ENCODE results near the gene OGFRL1. TPM values are rescaled to one million over a fixed set of nuclear protein-coding genes. Genes with fewer than 3 reads are reported as not detected.

The OGFRL1 gene
- polyA plus RNA-seq, 4 donors = 16.1 to 27.6 (median 23.0) TPM

DNA sequence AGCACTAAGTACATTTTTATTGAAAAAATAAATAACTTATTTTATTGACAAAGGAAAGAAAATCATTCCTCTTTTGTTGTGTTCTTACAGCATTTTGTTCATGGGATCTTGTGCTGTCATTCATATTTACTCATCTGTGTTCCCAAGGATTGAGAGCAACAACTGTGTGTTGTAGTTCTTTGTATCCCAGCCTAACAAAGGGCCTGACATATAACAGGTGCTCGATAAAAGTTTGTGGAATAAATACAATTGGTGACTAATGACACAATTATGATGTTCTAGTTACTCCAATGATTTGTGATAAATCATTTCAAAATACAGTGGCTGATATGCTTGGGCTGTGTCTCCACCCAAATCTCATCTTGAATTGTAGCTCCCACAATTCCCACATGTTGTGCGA is 7.9 kb upstream of the OGFRL1 start:
- no peak for DNase-seq (ENCODE audit: low read depth in 4 of 4, low spot score in 3 of 4)

DNA sequence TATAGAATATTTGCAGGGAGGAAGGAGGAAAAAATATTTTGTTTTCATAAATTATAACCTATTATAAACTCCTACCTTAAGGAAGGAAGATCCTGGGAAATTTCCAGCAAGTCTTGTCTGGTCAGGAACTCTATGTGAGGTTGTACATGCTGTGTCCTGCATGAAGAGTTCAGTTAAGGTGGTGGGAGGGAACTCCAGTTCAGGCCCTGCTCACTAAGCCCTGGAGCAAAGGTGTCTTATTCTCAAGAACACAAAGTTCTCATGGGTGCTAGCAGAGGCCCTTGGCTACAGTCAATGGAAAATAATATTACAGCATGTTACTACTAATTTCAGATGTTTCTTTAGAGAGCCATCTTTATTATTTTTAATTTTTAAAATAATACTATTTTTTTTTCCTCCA is 3.8 kb upstream of the OGFRL1 start:
- no peak for DNase-seq (ENCODE audit: low read depth in 4 of 4, low spot score in 3 of 4)

DNA sequence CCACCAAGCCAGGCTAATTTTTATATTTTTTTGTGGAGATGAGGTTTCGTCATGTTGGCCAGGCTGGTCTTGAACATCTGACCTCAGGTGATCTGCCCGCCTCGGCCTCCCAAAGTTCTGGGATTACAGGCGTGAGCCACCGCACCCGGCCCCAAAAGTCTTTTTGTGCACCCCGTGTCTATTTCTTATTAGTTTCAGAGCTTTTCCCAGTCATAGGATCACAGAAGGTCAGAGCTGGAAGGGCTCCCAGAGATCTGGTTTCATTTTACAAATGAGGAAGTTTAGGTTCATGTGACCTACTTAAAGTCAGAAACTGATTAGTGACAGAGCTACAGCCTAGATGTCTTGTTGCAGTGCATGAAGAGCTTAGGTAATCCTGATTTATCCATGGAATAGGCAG is 1.6 kb upstream of the OGFRL1 start:
- DNase-seq (ENCODE audit: low read depth in 4 of 4, low spot score in 3 of 4) = no peak

DNA sequence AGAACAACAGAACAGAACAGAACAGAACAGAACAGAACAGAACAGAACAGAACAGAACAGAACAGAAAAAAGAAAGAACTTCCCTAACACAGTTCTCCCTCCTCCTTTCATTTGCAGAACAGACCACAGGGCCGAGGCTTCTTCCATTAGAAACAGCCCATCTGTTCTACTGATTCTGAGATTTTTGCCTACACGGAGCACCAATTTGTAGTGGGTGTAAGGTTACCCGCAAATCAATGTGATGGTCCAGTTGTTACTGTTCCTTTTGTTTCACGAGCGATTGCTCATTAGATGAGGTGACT is 734 bp upstream of the OGFRL1 start:
- no peak for DNase-seq (ENCODE audit: low read depth in 4 of 4, low spot score in 3 of 4)

DNA sequence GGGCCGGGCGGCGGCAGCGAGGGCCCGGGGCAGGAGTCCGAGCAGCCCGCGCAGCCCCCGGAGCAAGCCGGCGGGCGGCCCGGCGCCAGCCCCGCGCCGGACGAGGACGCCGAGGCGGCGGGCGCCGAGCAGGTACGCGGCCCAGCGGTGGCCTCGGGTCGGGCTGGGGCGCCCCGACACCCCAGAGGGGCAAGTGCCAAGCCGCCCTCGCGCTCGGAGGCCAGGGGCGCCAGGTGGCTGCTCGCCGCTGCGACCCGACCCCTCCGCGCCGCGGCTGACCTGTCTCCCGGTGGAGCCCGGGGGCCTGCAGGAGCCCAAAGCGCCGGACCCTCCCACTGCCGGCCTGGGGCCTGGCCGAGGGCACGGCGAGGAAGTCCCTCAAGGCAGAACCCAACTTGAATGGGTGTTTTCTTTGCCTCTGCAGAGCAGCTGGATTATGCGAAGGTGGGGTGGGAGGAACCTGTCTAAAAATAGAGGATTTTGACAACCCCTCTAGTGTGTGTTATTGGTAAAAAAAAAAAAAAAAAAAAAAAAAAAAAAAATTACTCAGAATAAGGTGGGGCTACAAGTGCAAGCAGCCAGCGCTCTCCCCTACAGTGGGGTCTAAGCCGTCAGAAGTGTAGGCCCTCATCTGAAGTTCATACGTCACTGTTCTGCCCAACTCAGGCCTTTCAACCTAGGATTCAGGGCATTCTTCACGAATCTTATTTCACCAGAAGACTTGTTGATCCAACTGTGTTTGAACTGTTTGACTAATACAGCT is 609 bp downstream of the OGFRL1 start:
- DNase-seq (ENCODE audit: low read depth in 4 of 4, low spot score in 3 of 4) = peak in 2 of 4 donors; percentile 10 to 18

DNA sequence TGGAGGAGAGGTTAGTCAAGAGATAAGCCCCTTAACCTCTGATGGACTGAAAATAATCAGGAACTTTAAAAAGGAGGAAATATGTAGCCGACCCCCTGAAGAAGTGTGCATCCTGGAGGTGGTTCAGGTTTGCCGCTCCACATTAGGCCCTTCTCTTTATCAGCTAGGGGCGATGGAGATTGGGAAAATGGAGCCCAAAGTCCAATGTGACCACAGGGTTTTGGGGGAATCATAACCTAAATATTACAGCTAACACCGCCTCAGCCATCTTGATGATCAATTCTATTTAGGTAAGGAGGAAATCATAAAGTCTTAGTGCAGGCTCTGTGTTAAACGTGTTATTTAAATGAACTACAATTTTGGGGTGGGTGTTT is 1.2 kb downstream of the OGFRL1 start:
- DNase-seq (ENCODE audit: low read depth in 4 of 4, low spot score in 3 of 4) = no peak

DNA sequence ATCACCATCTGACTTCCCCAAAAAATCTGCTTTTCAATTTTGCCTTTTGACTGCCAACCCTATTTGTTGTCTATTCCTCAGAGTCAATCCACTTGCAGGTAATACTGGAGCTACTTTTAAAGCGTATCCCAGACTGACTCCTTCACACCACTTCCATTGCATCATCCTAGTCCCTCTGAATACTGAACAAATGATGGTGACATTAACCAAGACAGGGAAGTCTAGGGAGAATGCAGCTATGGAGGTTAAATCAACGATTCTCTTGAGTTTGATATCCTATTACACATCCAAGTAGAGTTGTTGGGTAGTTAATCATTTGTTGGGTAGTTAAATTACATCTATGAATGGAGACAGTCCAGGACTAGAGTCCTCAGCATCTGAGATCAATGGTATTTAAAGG is 2.0 kb downstream of the OGFRL1 start:
- no peak for DNase-seq (ENCODE audit: low read depth in 4 of 4, low spot score in 3 of 4)

DNA sequence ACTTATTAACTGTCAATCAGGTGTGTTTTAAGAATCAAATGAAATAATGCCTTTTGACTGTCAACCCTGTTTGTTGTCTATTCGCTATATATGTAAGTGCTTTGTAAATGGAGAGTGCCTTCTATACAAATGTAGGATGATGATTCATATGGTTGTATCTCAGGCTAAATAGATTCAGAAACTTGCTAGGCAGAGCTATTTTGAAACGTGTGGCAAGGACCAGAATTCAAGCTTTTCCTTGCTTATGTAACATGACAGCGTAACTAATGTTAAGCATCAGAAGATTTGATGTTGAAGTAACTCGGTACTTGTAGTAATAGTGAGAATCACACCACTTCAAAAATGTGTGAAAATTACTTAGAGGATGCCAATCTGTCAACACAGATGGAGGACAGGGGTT is 3.4 kb downstream of the OGFRL1 start:
- no peak for DNase-seq (ENCODE audit: low read depth in 4 of 4, low spot score in 3 of 4)

DNA sequence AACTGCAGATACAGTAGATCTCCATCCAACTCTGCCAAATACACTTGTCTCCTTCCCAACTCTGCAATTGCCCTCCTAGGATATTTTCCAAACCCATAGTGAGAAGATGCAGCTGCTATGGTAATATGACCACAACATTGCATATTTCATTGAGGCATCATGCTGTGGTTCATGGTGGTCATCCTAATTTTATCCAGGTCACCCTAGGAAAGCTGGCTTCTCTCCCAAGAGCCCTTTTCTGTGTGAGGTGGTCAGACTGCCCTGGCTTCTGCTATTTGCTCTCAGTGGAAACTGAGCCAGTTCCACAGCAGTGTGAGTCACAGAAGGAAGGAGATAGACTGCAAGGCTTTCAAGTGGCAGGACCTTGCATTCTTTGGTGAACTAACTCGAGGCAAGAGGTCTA is 5.5 kb downstream of the OGFRL1 start:
- DNase-seq (ENCODE audit: low read depth in 4 of 4, low spot score in 3 of 4) = no peak

DNA sequence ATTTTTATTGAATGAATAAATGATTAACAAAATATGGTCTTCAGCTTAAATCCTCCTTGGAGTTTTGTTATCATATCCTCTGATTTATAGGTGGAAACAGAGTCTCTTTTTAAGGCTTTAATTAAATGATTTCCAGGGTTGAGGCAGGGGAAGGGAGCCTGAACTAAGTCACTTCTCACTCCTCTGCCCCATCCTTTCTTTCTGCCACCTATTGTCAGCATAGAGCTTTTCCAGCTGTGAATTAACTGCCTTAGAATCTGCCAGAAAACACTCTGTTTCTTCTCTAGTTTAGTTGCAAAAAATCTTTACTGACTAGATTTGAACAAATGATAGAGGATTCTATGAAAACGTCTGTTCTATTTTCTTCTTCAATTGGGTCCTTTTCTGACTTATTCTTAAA is 9.8 kb downstream of the OGFRL1 start:
- DNase-seq (ENCODE audit: low read depth in 4 of 4, low spot score in 3 of 4) = no peak

DNA sequence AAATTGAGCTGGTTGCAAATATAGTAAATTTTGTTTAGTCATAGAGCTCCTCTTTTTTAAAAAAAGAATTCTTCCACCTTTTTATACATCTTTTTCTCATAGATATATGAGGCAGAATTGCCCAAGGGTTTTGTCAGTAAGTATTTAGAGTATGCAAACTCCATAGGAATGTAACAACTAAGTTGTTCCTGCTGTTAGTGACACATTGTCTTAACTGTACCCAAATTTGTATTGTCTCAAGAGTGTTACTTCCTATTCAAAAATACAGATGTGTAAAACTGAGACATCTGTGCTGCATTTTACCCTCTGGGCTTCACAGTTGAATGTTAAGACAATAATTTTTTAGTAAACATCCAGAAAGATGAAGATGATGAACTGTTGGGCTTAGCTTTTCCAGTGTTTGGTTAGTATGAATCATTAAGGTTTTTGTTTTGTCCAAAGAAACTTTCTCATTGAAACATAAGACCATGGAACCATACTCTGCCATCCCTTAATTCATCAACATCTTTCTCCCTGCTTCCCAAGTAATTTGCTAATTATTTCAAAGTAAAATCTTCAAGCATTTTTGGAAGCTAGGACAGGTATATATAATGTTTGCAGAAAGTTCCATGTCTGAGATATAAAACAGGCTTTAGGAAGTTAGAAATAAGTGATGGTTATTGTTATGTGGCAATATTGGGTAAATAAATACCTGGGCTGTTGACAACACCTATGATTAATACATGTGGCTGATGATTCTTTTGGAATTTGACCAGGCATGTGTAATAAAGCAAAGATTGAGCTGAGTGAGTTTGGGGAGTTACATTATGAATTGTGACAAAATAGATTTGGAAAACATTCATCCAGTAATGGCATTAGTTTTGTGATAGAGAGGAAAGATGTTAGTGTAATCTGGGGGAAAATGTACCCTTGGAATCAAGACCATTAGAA is 11.2 kb downstream of the OGFRL1 start:
- no peak for DNase-seq (ENCODE audit: low read depth in 4 of 4, low spot score in 3 of 4)

DNA sequence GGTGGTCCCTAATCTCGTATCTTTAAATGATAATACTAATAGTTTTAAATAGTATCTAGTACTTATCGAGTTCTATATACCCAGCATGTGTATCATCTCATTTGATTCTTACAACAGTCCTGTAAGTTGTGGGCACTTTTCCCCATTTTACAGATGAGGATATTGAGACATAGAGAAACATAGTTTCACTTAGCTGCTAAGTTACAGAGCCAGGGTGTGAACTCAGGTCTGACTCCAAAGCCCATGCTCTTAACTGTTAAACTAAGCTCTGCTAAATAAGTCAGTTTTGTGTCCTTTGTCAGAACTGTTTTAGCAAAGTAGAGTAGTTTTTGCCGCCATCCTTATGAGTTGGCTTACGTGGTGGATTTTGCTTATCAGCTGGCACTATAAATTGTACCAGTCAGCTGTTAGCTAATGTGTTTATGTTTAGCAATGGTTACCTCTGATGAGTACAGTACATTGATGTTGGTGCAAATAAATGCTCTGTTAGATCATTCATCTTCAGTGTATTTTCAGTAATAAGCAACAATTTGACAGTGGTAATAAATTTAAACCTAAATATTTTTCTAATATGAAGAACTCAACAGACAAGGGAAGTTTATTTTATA is 12.1 kb downstream of the OGFRL1 start:
- no peak for DNase-seq (ENCODE audit: low read depth in 4 of 4, low spot score in 3 of 4)

DNA sequence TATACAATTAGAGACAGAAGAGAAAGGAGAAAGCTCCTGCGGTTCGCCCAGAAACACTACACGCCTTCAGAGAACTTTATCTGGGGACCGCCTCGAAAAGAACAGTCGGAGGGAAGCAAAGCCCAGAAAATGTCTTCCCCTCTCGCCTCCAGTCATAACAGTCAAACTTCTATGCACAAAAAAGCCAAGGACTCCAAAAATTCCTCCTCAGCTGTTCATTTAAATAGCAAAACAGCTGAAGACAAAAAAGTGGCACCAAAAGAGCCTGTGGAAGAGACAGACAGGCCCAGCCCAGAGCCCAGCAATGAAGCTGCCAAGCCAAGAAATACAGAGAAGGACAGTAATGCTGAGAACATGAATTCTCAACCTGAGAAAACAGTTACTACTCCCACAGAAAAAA is 12.9 kb downstream of the OGFRL1 start:
- no peak for DNase-seq (ENCODE audit: low read depth in 4 of 4, low spot score in 3 of 4)

DNA sequence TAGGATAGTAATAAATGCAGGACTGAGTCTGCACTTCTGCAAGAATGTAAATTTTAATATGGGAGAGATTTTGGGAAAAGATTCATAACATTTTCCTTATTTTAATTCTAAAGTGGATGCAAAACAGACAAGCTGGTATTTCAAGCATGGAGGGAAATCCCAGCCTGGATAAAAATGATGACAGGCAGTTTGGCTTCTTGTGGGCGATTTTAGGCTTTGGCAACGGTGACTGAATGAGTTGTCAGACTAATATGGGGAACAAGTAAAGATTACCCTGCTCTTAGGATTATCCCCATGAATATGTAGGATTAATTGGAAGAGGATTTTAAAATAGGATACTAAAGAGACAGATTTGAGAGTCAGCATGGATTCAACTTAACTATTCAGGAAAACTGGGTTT is 21.0 kb downstream of the OGFRL1 start:
- no peak for DNase-seq (ENCODE audit: low read depth in 4 of 4, low spot score in 3 of 4)

DNA sequence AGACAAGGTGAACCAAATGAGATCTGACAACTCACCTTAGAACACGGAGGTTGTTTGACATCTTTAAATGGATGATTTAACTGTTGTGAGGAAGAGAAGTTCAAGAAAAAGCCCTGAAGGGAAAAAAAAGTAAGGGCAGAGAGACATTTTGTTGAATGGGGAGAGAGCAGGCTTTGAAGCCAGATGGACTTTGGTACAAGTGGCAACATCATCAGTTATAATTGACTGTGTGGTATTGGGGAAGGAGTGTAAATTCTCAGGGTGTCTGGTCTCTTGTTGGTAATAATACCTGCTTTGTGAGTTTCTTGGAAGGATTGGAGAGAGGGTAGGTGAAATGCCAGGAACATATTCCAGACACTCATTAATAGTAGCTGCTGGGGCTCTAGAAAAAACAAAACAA is 21.6 kb downstream of the OGFRL1 start:
- DNase-seq (ENCODE audit: low read depth in 4 of 4, low spot score in 3 of 4) = no peak

DNA sequence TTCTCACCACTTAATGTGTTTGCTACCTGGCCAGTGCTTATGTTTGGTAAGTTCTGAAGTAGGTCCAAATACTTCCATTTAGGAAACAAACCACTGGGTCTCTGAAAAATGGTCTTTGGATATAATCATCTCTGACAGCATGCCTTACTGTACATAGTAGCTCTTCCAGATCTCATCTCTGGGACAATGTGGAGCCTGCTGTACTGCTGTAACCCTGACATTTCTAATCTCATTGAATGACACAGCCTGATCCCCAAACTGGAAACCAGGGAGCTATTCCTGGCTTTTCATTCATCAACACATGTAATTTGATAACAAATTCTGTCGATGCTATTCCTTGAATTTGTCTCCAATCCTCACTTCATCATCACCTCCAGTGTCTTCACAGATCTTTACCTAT is 23.5 kb downstream of the OGFRL1 start:
- DNase-seq (ENCODE audit: low read depth in 4 of 4, low spot score in 3 of 4) = no peak

DNA sequence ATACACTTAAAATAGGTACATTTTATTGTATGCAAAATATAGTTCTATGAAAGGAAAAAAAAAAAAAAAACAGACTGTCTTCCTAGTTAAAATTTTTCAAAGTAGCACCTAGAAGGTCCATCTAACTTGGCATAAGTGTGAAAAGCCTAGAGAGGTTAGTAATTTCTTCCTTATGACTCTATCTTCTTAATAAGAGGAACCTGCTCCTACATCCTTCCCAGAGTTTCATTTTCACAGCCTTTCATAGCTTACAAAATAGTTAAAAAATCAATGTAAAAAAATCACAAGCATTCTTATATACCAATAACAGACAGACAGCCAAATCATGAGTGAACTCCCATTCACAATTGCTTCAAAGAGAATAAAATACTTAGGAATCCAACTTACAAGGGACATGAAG is 28.8 kb downstream of the OGFRL1 start:
- DNase-seq (ENCODE audit: low read depth in 4 of 4, low spot score in 3 of 4) = no peak

DNA sequence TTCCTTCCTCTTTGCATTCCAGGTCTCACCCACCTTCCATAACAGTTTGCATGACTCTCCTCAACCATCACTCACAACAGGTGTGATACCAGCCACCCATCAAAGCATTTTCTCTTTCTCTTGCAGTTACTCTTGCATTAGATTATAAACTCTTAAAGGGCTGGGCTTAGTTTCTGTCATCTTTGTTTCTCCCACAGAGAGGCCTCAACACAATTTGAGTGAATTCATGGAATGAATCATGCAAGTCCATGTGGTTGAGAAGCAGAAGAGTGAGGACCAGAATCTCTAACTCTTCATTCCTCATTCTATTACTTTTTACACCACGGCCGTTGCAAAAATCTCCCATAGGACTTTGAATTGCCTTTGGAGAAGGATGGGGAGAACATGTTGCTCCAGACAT is 31.4 kb downstream of the OGFRL1 start:
- DNase-seq (ENCODE audit: low read depth in 4 of 4, low spot score in 3 of 4) = no peak

DNA sequence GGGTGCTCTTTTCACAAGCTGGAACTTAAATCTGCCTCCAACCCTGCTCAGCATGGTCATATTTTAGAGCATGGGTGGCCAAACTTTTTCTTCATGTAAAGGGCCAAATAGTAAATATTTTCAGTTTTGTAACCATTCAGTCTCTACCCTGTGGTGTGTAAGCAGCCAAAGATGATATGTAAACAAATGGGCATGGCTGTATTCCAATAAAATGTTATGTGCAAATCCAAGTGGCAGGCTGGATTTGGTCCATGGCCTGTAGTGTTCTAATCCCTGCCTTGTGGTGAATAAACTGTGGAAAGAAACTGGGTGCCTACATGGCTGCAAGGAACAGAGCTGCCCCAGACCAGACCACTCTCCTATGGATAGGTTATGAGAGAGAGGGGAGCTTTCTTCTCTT is 32.7 kb downstream of the OGFRL1 start:
- no peak for DNase-seq (ENCODE audit: low read depth in 4 of 4, low spot score in 3 of 4)

DNA sequence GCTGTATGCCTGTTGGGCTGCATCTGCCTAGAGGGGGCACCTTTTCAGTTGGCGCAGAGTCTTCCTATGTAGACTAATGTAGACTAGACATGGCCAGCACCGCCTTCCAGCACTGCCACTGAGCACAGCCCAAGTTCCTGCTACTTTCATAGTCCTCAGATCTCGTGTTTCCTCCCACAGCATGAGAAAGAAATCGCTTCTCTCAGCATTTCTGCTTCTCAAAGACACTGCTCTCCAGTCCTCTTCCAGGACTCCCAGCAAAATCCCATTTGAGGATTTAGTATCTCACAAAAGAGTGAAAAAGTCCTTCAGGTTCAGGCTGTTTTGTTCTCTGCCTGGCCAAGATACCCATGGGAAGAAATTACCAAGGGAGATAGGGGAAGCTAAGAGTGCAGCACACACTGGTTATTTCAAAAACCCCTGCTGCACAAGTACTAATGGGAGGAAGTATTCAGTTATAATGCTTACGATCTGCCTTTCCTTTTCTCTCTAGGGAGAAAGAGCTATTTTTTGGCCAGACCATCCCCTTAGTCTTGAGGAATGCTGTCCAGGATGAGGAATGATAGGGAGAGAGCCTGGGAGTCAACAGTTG is 35.7 kb downstream of the OGFRL1 start:
- DNase-seq (ENCODE audit: low read depth in 4 of 4, low spot score in 3 of 4) = no peak

DNA sequence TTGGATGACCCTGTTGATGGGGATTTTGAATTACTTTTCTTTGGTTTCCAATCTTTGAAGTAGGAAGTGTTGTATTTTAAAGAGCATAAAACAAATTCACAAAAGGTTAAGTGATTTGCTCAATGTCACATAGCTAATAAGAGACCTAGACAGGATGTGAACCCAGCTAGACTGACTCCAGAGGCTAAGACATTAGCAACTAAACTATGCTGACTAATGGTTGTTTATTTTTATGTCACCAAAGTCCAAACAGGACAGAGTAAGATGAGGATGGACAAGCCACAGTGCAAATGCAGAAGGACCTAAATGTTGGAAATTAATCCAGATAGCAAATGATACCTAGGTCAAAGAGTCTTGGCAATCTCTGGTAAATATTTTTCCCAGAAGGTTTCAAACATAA is 38.0 kb downstream of the OGFRL1 start:
- no peak for DNase-seq (ENCODE audit: low read depth in 4 of 4, low spot score in 3 of 4)
